ENCODE results near the gene CES5A. TPM values are rescaled to one million over a fixed set of nuclear protein-coding genes. Genes with fewer than 3 reads are reported as not detected.

Gene CES5A
- total and polyA plus RNA-seq, 2 of the 4 experiments (the other 2 are of a cell fraction), result not detected

- Histone ChIP-seq H4K20me1 (ENCODE audit: insufficient read depth, low read length) (no peaks in the 10 kb centered on the region), H2AK5ac (ENCODE audit: low read depth, low read length) (no peak overlapping the region), H3K9me3 (ENCODE audit: control insufficient read depth, insufficient read depth, low read length) (no peaks in the 10 kb centered on the region), H3K14ac (replicated peaks; ENCODE audit: low read depth, low read length) (no peak overlapping the region), H3K9ac (ENCODE audit: low read depth, low read length) (no peak overlapping the region), H2BK20ac (ENCODE audit: low read depth, low read length) (no peak overlapping the region), H3K18ac (ENCODE audit: low read depth, low read length) (no peak overlapping the region), H3K27me3 (ENCODE audit: control insufficient read depth, insufficient read depth, low read length) (no peaks in the 10 kb centered on the region), H2BK15ac (ENCODE audit: low read depth, low read length) (no peak overlapping the region), H3K9me1 (ENCODE audit: insufficient read depth, low read length) (no peaks in the 10 kb centered on the region), H3K4ac (ENCODE audit: low read depth, low read length) (no peak overlapping the region), H2BK5ac (ENCODE audit: low read depth, low read length, poor library complexity, severe bottlenecking) (no peak overlapping the region), H3K23ac (ENCODE audit: low read depth, low read length) (no peak overlapping the region), H3K4me3 (ENCODE audit: insufficient read depth, low read depth, low read length) (no peak overlapping the region), H3K27ac (ENCODE audit: insufficient read depth, low read length) (no peak overlapping the region), H2BK120ac (ENCODE audit: low read depth, low read length) (no peak overlapping the region), H3K4me2 (ENCODE audit: low read depth, low read length) (no peak overlapping the region), H3K36me3 (ENCODE audit: control insufficient read depth, insufficient read depth, low read length) (no peaks in the 10 kb centered on the region), H3K79me1 (ENCODE audit: low read depth in 1 of 2, low read length in 2 of 2) (no peaks in the 10 kb centered on the region), H4K8ac (ENCODE audit: low read depth in 2 of 2, low read length in 2 of 2) (no peak overlapping the region), H4K91ac (ENCODE audit: insufficient read depth, low read depth, low read length) (no peak overlapping the region), H2AFZ (replicated peaks; ENCODE audit: low read length, poor library complexity) (no peak overlapping the region), H2AK9ac (replicated peaks; ENCODE audit: low read depth, low read length, poor library complexity) (no peak overlapping the region), H3K56ac (ENCODE audit: extremely low read depth, insufficient read depth, low read length) (no peak overlapping the region), H4K5ac (ENCODE audit: low read depth, low read length) (no peak overlapping the region), H3K4me1 (ENCODE audit: control insufficient read depth, insufficient read depth, low read length) (no peaks in the 10 kb centered on the region)
- ATAC-seq (ENCODE audit: low read depth), result no peak
- in situ Hi-C loops (cut with MboI; ENCODE audit: low sequenced_read_pairs) (no loop called here), intact Hi-C loops (cut with micrococcal nuclease) (no loop called here), dilution Hi-C loops (cut with HindIII; ENCODE audit: low sequenced_read_pairs, unreplicated experiment) (no loop called here)
- CTCF ChIA-PET, result no interaction called here
- BruUV-seq (replicated peaks), result no TSS peak
- TF ChIP-seq MAFK (IDR thresholded peaks at IDR 0.05; ENCODE audit: low read depth, low read length) (0 out of 2 replicates have a peak, but pooled peaks have one; percentile 16), RAD21 (IDR thresholded peaks at IDR 0.05; ENCODE audit: low read length) (no peak)
- no peak for DNase-seq
- POLR2A ChIA-PET (ENCODE audit: unreplicated experiment), result no interaction called here
These were observed 47.5 kb upstream of the CES5A start for GRCh38 chr16:55922662-55923061.

Data from IMR-90 (cell line).